Gastrocnemius medialis (tissue), 4 donors: ENCODE results near the gene CORO2B.

ENCODE experiments used
- POLR2A ChIP-seq, 2 donors: fragments of 450-650 bp; IDR thresholded peaks; one replicate each; pipeline ENCODE4 v1.6.1; 2017; ENCODE audit warnings: antibody characterized with exemption in 2 of 2, mild to moderate bottlenecking in 2 of 2, moderate library complexity in 2 of 2
- TF ChIP-seq, protein P1 (sequence below), 5 experiments: fragments of 450-650 bp in 3 of 5; fragments of 200-600 bp in 2 of 5; sonication (generic) in 2 of 5; IDR thresholded peaks in 4 of 5; conservative IDR thresholded peaks in 1 of 5; 1 replicate in 4 of 5; 2 replicates in 1 of 5; pipeline ENCODE4 v1.5.1; 2016 to 2019; ENCODE audit warnings: antibody characterized with exemption in 5 of 5, mild to moderate bottlenecking in 3 of 5, moderate library complexity in 3 of 5

GRCh38 chr15:68776477-68777270 is 197.9 kb downstream of the CORO2B start:
- TF ChIP-seq, protein P1, sequence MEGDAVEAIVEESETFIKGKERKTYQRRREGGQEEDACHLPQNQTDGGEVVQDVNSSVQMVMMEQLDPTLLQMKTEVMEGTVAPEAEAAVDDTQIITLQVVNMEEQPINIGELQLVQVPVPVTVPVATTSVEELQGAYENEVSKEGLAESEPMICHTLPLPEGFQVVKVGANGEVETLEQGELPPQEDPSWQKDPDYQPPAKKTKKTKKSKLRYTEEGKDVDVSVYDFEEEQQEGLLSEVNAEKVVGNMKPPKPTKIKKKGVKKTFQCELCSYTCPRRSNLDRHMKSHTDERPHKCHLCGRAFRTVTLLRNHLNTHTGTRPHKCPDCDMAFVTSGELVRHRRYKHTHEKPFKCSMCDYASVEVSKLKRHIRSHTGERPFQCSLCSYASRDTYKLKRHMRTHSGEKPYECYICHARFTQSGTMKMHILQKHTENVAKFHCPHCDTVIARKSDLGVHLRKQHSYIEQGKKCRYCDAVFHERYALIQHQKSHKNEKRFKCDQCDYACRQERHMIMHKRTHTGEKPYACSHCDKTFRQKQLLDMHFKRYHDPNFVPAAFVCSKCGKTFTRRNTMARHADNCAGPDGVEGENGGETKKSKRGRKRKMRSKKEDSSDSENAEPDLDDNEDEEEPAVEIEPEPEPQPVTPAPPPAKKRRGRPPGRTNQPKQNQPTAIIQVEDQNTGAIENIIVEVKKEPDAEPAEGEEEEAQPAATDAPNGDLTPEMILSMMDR (IDR thresholded peaks at IDR 0.05 in 4 of 5, conservative IDR thresholded peaks at IDR 0.05 in 1 of 5): no peak
- no peak for TF ChIP-seq POLR2A (IDR thresholded peaks at IDR 0.05)
